GM19351 (cell line): Measurements from ENCODE around the gene ADAMTS16.

Experiments used
- ATAC-seq: cut with Tn5 transposase; IDR thresholded peaks from one replicate; pipeline ENCODE4 v1.9.1; 2021; ENCODE audit warnings: mild to moderate bottlenecking, moderate library complexity; ENCODE audit not compliant: unreplicated experiment

Gene ADAMTS16

DNA sequence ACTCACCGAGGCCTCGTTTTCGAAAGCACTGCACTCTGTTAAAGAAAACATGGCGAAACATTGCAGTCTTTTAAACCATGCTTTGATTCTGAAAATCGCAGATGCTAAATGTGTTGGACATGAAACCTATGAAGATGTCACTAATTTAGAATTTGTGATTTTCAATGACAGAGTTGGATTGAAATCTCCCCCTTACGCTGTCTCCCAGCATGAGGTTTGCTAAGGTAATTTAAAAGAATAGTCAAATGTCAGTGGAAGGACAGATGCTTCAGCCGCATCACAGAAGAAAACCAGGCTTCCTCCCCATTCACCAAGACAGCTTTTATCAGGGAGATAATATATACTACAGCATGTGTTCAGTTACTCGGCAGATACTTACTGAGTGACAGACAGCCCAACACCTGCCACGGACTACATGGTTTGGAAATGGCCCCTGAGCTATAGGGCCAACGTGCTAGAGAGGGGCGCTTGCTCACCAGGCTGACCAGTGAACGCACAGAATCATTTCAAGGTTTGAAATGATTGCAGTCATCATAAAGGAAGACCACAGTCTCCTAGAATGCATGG is 136.9 kb downstream of the ADAMTS16 start:
- no peak for ATAC-seq

DNA sequence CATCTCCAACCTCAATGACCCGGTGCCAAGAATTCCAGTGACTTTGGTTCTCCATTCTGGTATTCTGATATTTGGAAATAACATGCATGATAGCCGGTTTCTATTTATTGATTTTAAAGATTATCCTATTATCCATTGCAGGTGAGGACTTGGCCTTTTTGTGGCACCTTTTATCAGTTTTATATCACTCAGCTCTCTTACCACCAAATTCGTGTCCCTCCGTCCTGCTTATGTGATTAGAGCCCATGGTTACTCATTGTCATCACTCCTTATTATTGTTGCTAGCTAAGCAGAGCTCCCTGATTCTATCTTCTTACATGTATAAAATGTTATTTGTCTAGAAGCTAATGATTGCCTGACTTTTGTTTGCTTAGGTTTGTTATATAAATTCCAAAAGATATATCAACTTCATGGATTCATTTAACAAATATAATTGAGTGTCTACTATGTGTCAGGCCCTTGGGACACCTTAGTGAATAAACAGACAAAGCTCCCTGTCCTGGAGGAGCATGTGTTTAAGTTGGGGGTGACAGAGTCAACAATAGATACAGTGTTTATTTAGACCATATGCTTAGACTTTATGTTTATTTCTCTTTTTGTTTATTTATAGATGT is 138.2 kb downstream of the ADAMTS16 start:
- ATAC-seq = no peak

DNA sequence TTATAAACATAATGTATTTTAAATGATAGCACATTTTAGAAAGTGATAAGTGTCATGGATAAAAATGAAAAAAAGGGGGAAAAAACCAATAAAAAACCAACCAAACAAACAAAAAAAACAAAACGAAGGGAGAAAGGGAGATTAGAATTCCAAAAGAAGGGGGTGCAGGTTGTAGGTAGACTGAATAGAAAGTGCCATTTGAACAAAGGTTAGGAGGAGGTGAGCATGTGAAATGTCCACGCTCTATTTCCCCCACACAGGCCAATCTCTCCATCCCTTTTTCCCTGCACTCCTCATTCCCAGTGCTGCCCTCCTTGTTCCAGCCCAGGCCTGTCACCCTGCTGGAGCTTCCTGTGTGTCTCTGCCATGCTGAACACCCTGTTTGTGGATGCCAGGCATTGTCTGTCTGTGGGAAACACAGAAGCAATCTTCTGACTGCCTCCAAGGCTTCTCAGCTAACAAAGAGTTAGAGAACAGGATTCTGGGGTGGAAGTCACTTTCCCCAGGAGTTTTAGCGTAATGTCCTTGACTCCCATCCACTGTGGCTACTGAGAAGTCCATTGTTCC is 138.8 kb downstream of the ADAMTS16 start:
- no peak for ATAC-seq

DNA sequence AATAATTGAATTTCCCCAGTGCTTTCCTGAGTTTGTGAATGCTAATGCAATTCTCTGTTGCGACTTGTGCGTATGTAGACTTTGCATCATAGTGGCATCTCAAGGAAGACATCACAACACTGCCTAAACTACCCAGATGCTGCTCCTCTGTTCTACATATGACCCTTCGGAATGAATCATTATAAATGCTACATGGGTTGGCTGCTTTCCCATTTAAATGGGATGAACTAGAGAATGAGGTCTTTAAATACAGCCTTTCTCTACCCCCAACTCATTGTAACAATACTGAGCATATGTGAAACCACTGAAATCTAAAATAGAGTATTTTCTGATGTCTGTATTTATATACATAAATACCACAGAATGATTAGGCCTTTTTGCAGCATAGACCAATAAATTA is 145.8 kb downstream of the ADAMTS16 start:
- ATAC-seq = no peak

DNA sequence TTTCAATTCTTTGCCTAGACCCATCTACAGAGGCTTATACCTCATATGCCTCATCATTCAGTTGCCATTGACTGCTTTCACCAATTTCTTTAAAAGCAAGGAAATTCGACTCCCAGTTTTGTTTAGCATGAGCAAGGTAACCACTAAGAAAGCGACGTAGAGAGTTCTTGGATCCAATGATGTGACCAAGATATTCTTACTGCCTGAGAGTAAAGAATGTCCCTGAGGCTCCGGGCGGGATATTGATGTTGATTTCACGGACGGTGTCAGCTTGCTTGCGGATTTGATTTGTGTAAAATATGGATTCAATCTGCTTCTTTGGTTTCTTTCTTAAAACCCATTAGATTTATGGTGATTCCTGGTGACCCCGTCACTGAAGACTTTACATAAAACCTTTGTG is 147.3 kb downstream of the ADAMTS16 start:
- no peak for ATAC-seq

DNA sequence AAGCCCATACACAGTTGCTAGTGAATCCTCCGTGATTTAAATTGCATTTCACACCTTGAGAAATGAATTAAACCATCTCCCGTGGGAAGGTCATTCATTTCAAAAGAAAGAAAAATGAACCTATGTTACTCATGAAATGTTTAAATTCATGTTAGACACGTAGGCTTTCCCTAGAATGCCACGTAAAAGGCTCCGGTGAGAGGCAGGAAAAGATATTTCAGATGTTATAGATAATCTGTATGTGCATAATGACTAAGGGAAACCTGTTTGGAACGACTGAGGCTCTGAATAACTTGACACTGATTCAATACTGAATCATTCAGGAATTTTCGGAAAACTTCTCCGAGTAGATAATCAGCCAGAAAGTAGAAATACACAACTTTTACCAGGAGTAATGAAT is 148.1 kb downstream of the ADAMTS16 start:
- ATAC-seq = no peak

DNA sequence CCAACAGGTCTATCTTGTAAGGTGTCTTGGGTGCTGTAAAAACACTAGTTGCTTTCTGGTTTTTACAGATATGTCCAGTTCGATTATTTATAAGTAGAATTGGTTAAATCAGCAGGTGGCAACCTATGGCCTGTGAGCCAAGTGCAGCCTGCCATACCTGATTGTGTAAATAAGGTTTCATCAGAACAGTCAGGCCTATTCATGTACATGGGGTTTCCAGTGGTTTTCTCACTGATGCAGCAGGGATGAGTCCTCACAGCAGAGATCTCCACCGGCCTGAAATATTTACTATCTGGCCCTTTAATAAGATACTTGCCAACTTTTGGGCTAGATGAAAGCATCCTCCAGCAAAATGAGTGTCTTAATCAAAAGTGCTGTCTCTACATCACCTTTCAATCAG is 149.4 kb downstream of the ADAMTS16 start:
- no peak for ATAC-seq

DNA sequence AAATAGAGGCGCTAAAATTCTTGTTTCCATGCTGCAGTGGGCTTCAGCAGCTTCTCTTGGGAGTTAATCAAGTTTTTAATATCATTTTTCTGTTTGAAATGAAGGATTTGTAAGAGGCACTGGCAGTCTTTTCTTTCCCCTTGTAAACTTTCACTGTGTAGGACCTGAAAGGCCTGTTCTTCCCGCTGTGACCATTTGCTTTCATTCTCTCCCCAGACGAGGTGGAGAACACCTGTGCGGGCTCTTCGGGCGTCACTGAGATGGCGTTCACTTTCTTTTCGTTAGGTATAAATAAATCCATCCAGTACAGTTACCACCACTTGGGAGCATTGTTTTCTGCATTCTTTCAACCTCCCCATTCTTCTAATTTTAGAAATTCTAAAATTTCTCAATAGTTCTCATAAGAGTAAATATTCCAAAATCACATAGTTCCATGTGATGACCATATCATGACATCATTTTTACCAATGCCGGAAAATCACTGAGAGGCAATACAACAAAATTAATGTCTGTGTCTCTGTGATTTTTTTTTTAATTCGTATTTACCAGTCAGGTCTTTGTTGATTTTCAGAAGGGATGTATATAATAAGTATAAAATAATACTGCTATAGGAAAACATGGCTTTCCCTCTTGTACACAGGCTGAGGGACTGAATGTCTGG is 150.7 kb downstream of the ADAMTS16 start:
- no peak for ATAC-seq

DNA sequence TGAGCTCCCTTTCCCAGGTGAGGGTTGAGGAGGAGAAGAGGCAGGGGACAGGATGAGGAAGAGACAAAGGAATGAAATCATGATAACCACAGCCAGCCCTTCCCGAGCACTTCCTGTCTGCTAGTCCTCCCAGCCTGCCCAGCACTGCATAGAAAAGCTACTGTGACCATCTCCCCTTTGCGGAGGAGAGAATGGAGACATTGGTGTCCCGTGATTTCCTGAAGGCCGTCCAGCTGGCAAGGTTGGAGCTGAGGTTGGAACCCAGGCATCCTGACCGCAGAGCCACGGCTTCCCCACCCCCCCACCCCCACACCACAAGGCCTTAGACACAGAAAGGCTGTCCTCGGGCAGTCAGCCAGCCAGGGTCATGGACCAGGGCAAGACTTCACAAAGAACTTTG is 151.2 kb downstream of the ADAMTS16 start:
- ATAC-seq = no peak

DNA sequence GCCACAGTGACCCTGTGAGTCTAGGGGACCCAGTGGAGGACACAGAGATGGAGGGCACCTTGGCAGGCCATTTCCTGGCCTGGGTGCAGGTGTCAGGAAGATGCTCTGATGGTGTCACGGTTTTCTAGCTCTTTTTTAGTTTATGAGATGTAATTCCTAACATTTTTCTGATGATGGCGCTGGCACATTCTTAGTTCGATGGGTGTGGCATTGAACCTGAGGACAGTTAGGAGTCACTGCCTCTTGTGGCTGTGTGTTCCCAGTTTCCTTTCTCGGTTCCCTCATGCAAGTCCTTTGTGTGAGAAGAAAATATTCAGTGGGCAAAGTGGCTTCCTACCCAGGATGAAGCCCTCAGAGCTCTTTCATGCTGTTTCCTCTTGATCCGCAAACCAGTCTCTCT is 152.9 kb downstream of the ADAMTS16 start:
- ATAC-seq = no peak

DNA sequence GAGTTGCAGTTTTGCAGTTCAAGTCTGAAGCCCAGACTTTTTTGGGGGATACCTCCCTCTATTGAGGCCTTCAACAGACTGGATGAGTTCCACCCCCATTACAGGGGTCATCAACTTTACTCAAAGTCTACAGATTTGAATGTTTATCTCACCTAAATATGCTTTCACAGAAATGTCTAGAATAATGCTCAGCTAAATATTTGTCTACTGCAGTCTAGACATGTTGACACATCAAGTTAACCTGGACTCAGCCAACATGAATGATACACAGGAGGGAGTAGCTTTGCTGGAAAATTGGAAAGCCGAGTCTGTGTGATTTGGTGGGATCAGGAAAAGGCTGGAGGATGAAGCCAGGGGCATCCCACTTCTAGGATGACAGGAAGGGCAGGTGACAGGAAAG is 154.3 kb downstream of the ADAMTS16 start:
- ATAC-seq = no peak

DNA sequence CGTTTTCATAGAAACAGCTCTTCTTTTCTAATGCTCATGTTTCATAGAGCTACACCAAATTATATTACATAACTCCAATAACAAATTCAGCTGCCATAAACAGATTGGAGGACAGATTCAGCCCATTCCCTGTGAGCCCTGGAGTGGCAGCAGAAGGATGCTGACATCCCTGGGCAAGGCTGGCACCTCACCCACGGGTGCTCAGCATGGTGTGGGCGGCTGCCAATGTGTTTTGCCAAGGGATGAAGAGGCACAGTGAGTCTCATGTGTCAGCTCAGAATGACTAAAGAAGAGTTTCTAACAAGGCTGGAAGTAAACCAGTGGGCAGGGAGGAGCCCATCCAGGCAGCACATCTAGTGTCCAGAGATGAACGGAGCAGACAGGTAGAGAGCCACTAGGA is 155.2 kb downstream of the ADAMTS16 start:
- ATAC-seq = no peak

DNA sequence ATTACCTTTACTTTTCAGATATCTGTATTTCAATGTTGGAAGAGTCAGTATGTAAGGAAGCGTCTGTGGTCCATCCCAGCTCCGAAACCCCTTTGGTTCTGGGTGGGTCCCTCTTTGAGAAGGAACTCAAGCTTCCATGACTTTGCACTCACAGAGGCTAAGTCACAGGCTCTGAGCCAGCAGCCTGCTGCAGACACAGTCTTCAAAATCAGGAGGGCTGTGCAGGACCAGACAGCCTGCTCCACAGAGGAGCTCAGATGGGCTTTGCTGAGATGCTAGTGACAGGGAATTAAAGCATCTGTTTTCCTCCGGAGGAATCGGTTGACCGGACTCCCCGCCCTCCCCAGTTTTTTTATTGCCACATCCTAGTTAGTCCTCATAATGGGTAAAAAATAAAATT is 155.9 kb downstream of the ADAMTS16 start:
- no peak for ATAC-seq

DNA sequence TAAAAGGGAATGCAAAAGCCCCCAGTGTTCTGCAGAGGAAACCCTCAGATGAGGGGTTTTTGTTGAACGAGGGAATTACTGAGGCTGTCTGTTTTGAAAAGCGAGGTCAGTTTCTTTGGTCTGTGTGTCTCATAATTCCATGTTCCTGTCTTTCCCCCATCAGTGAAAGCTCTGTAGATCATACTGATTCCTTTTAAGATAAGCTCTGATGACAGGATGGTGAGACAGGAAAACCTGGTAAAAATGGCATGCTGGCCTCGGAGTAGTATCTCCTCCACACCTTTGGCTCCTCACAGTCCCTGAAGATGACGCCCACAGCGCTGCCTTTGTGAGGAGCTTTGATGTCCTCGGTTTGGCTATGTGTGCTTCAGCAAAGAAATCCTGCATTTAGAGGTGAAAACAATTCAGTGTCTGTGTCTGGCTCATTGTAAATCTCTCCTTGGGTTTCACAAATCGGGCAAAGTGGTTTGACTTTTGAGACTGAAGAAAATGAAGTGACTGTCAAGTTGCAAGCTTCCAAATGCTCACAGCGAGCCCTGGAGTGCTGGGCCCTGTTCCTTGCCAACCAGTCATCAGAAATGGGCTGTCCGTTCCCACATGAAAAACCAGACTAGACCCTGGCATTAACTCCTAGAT is 157.4 kb downstream of the ADAMTS16 start:
- no peak for ATAC-seq

DNA sequence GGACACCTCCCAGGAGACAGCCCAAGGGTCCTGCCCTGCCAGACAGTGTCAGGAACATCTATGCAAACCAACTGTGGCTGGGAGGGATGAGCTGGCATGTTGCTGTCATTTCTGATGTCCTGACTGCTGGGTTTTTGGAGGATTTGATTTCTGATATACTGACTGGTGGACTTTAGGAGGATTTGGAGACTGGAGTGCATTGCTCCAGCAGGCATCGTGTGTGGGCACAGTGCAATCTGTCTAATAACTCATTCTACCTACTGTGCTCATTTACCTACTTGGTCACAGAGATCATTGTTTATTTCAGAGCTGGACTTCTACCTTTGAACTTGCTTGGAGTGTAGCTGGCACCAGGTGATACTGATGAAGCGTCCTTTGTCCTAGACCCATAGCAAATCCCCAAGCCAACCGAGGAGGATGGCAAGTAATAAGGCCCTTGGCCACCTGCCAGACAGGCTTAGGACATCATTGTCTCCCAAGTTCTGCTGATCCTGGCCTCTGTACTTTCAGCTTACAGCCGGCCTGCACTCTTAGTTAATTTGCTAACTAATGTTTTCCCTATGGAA is 158.0 kb downstream of the ADAMTS16 start:
- no peak for ATAC-seq

DNA sequence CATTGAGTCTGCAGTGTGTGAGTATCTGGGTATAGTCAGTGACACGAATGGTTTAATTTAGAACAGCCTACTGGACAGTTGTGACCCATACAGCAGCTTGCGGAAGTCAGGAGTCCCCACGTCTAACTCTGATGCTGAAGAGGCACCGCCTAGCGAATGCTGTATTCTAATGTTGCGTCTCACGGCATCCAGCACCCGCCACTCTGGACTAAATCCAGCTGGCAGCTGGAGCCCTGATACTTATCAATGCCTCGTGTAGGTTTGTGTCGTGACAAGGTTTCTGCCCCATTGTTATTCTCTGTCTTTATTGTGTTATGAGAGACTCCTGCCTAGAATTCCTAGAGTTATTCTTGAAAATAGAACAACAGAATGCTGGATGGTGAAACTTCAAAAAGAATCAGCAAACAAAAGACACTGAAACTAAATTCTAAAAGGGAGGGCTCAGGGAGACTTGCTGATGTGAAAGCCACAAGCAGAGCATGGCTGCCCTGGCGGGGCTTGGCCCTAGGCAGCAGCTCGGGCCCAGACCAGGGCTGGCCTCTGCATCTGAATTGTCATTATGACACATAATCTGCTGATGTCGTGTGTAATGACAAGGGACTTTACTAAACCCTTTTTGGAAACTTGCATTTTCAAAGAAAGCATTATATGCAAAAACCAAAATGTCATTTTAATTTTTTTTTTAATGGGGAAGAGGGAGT is 158.9 kb downstream of the ADAMTS16 start:
- ATAC-seq = no peak

DNA sequence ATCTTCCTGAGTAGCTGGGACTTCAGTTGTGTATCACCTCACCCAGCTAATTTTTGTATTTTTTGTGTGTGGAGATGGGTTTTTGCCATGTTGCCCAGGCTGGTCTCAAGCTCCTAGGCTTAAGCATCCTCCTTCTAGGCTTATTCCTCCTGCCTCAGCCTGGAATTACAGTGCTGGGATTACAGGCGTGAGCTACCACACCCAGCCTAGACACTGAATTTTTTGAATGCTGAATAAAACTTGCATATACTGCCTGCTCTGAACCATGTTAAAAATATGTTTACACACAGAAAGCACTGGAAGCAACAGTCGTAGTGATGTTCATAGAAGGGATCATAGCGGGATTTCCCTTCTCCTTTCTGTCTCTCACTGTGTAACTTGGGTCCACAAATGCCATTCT is 161.0 kb downstream of the ADAMTS16 start:
- no peak for ATAC-seq

DNA sequence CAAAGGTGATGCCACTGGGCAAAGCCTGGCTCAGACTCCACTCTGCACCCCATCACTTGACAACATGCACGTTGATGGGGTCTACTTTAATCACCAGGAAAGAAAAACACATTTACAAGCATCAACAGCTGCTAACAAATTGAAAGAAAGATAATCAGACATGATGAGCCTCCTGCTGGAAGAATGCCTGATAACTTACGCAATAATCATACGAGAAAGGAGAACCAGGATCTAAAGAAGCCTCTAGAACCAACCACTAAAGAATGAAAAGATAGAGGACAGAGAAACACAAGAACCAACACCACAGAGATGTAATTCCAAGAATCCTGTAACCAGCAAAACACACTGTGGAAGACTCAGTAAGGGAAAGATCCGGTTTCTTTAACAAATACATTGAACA is 162.1 kb downstream of the ADAMTS16 start:
- ATAC-seq = no peak

DNA sequence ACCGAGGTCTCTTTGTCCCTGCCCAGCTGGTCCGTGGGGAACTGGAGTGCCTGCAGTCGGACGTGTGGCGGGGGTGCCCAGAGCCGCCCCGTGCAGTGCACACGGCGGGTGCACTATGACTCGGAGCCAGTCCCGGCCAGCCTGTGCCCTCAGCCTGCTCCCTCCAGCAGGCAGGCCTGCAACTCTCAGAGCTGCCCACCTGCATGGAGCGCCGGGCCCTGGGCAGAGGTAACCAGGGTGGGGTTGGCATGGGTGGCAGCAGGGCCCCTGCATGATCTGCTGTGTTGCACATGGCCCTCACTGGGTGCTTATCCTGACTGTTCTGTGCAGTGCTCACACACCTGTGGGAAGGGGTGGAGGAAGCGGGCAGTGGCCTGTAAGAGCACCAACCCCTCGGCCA is 163.1 kb downstream of the ADAMTS16 start:
- no peak for ATAC-seq

DNA sequence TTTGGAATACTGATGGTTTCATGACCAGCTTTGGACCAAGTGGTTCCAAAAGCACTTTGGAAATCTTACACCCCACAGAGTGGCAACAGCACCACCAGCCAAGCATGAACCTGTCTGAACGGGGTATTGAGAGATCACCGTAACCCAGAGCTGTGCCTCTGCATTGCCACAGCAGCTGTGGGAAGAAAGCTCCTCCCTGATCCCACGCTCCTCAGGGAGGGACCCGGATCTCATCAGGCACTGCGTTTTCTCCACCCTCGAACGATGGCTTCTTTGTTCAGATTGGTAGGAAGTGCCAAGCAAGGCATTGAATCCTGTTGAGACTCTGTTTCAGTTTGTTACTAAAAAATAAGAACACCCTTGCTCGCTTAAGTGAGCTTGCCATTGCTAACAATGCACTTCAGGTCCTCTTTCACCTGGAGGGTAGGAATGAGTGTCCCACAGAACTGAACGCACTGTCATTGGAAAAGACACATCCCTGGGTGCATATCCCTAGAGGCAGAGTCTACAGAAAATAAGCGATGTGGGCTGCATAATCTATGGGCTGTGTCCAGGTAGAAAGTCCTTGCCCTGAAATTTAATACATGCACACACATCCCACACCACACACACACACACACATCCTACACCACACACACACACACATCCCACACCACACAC is 164.4 kb downstream of the ADAMTS16 start:
- ATAC-seq = no peak
